K562 (cell line): ENCODE results near the gene NEDD4L. TPM values are rescaled to one million over a fixed set of nuclear protein-coding genes. Genes with fewer than 3 reads are reported as not detected.

Experiments
- ATAC-seq: fragments of 200-7000 bp; cut with Tn5 transposase; 3 replicates; pipeline ENCODE4 v1.9.1; 2020; ENCODE audit warnings: moderate library complexity
- BruUV-seq: library from RNA; stranded (reverse); fragments of 400-500 nt; replicated peaks from 2 replicates; lab custom pipeline; 2021; lab: Mats Ljungman, UMichigan
- CTCF ChIA-PET: fragments of 300-600 bp; formaldehyde crosslinking; extraction: SDS; loops from one replicate; lab custom pipeline; 2021; ENCODE audit warnings: low intra/inter-chr PET ratio; lab: Yijun Ruan, JAX
- POLR2A ChIA-PET: fragments of 300-600, 350-650 bp; sonication (Branson Sonifier 250); formaldehyde crosslinking; extraction: SDS; loops from one replicate; lab custom pipeline; 2021; ENCODE audit warnings: antibody characterized with exemption, inconsistent platforms; lab: Yijun Ruan, JAX
- DNase-seq, 4 experiments: peaks; one replicate each; pipeline versions ENCODE4 v3.0.0 to v3.0.0-alpha.2; 2011 to 2018; ENCODE audit warnings: low spot score in 3 of 4, mixed read lengths in 3 of 4; ENCODE audit errors: extremely low read depth in 1 of 4
- FAIRE-seq: peaks from 2 replicates; lab custom pipeline; 2011; peaks lifted over from hg19 to GRCh38; lab: Jason Lieb, UNC
- H2AFZ ChIP-seq: 2 replicates; pipeline ENCODE4 v1.6.0; 2011; ENCODE audit warnings: low read depth, low read length, control low read depth, inconsistent platforms
- H3K27ac ChIP-seq: fragments of 200-600 bp; 3 replicates; pipeline ENCODE4 v1.8.0; 2011; ENCODE audit warnings: low read depth, mild to moderate bottlenecking, control low read depth, inconsistent platforms, low read length, moderate library complexity, mixed read lengths; ENCODE audit errors: extremely low read depth
- H3K27me3 ChIP-seq, 2 experiments: fragments of 300-600 bp in 1 of 2; 2 replicates in 1 of 2; 3 replicates in 1 of 2; pipeline versions ENCODE4 v1.6.0 to v1.8.0; 2011; ENCODE audit warnings: inconsistent platforms in 2 of 2, low read length in 2 of 2, mild to moderate bottlenecking in 1 of 2, mixed read lengths in 1 of 2, moderate library complexity in 1 of 2; ENCODE audit not compliant: control insufficient read depth in 2 of 2, insufficient read depth in 2 of 2
- H3K36me3 ChIP-seq: fragments of 300-600 bp; 3 replicates; pipeline ENCODE4 v1.8.0; 2011; ENCODE audit warnings: mild to moderate bottlenecking, low read length, inconsistent platforms; ENCODE audit not compliant: control insufficient read depth, insufficient read depth
- H3K4me1 ChIP-seq, 2 experiments: fragments of 200-600 bp in 1 of 2; replicated peaks in 1 of 2; 2 replicates in 1 of 2; 3 replicates in 1 of 2; pipeline versions ENCODE4 v1.5.1 to v1.8.0; 2011; ENCODE audit warnings: inconsistent platforms in 2 of 2, low read length in 2 of 2, mild to moderate bottlenecking in 1 of 2, mixed read lengths in 1 of 2, moderate library complexity in 1 of 2; ENCODE audit not compliant: control insufficient read depth in 2 of 2, insufficient read depth in 2 of 2
- H3K4me2 ChIP-seq: 2 replicates; pipeline ENCODE4 v1.6.1; 2011; ENCODE audit warnings: low read length, control low read depth, inconsistent platforms, mixed read lengths; ENCODE audit not compliant: insufficient read depth
- H3K4me3 ChIP-seq: fragments of 200-600 bp; sonication (generic), shearing (Covaris generic); 2 replicates; pipeline ENCODE4 v1.5.1; 2016; ENCODE audit warnings: control low read depth, inconsistent platforms
- H3K79me2 ChIP-seq: fragments of 200-600 bp; 3 replicates; pipeline ENCODE4 v1.8.0; 2011; ENCODE audit warnings: low read length, inconsistent platforms; ENCODE audit not compliant: control insufficient read depth, insufficient read depth
- H3K9ac ChIP-seq, 2 experiments: 2 replicates each; pipeline versions ENCODE4 v1.6.0 to v1.6.1; 2011; ENCODE audit warnings: low read depth in 2 of 2, low read length in 2 of 2, control low read depth in 1 of 2, inconsistent platforms in 1 of 2, mild to moderate bottlenecking in 1 of 2, mixed read lengths in 1 of 2; ENCODE audit not compliant: insufficient read depth in 1 of 2
- H3K9me1 ChIP-seq: one replicate; pipeline ENCODE4 v1.6.0; 2011; ENCODE audit warnings: inconsistent platforms, mild to moderate bottlenecking, low read length, moderate library complexity; ENCODE audit not compliant: control insufficient read depth, insufficient read depth
- H3K9me3 ChIP-seq: replicated peaks from 2 replicates; pipeline ENCODE4 v1.5.1; 2011; ENCODE audit warnings: low read depth, low read length, inconsistent platforms; ENCODE audit not compliant: control insufficient read depth, insufficient read depth
- H4K20me1 ChIP-seq: replicated peaks from 2 replicates; pipeline ENCODE4 v1.6.1; 2011; ENCODE audit warnings: low read length, inconsistent platforms, mixed read lengths; ENCODE audit not compliant: control insufficient read depth, insufficient read depth
- BCOR ChIP-seq: fragments of 450-650 bp; IDR thresholded peaks from 2 replicates; pipeline ENCODE4 v1.6.1; 2016
- HDGF ChIP-seq: fragments of 450-650 bp; IDR thresholded peaks from 2 replicates; pipeline ENCODE4 v1.6.1; 2016
- MAZ ChIP-seq, 2 experiments: fragments of 450-650 bp in 1 of 2; sonication (generic) in 1 of 2; formaldehyde crosslinking; IDR thresholded peaks in 1 of 2; conservative IDR thresholded peaks in 1 of 2; 2 replicates each; pipeline versions ENCODE4 v1.4.0 to v1.5.0; 2020; ENCODE audit warnings: mild to moderate bottlenecking in 1 of 2, missing genetic modification reagents in 1 of 2
- POLR2A ChIP-seq: fragments of 450-650 bp; conservative IDR thresholded peaks from 2 replicates; pipeline ENCODE4 v1.6.1; 2016
- RAD51 ChIP-seq: fragments of 450-650 bp; IDR thresholded peaks from 2 replicates; pipeline ENCODE4 v1.7.1; 2016; ENCODE audit warnings: low read depth, mild to moderate bottlenecking, borderline replicate concordance
- SNIP1 ChIP-seq: fragments of 450-650 bp; IDR thresholded peaks from 2 replicates; pipeline ENCODE4 v1.7.1; 2017; ENCODE audit warnings: low read depth, mild to moderate bottlenecking
- TSC22D4 ChIP-seq: fragments of 450-650 bp; IDR thresholded peaks from 2 replicates; pipeline ENCODE4 v1.6.1; 2016; ENCODE audit warnings: missing genetic modification characterization, missing biosample characterization, control low read depth
- ZNF239 ChIP-seq: fragments of 250-450 bp; sonication (Bioruptor Pico); IDR thresholded peaks from 2 replicates; pipeline ENCODE4 v1.4.0; 2020; ENCODE audit warnings: mild to moderate bottlenecking
- WGBS: fragments of 100-300 bp; shearing (Covaris generic); methylation state at CpG from one replicate; pipeline ENCODE4 v1.1.6; 2016; ENCODE audit warnings: low coverage, mixed read lengths; ENCODE audit not compliant: insufficient coverage; ENCODE audit errors: missing lambda C conversion rate; 5-methylcytosine and 5-hydroxymethylcytosine counted together
- in situ Hi-C: fragments of 300-500 bp; cut with MboI; formaldehyde crosslinking; loops from 4 replicates; pipeline ENCODE4 v1.15.0; 2018; ENCODE audit warnings: inconsistent platforms, mixed read lengths
- intact Hi-C: fragments of 100-400 bp; cut with micrococcal nuclease; formaldehyde crosslinking; loops from 2 replicates; pipeline ENCODE4 v1.14.2; 2022
- polyA plus RNA-seq, 8 experiments: library from polyadenylated mRNA; depleted of rRNA in 4 of 8; stranded (reverse) in 5 of 8; unstranded in 3 of 8; fragments of >200 nt; fragmentation: Nextera tagmentation in 2 of 8; fragmentation: Illumina TruSeq in 1 of 8; extraction: Ambion mirVana in 2 of 8; extraction: Trizol in 1 of 8; gene quantifications; 2 replicates each; pipeline versions ENCODE4 v1.2.1 to v1.2.3, GENCODE V29; 2011 to 2014; ENCODE audit warnings: inconsistent platforms in 1 of 8, missing spikeins in 1 of 8
- total RNA-seq, 7 experiments: library from RNA; depleted of rRNA in 6 of 7; stranded (reverse); fragments of >200 nt in 6 of 7; fragmentation: Illumina TruSeq in 2 of 7; extraction: Trizol in 2 of 7; gene quantifications; 2 replicates each; pipeline versions ENCODE4 v1.2.1 to v1.2.3, GENCODE V29; 2011 to 2021; ENCODE audit warnings: low replicate concordance in 1 of 7
- TF ChIP-seq, protein P1 (sequence below), 2 experiments: fragments of 200-800 bp in 1 of 2; sonication (Bioruptor generic) in 1 of 2; sonication (generic) in 1 of 2; formaldehyde crosslinking in 1 of 2; IDR thresholded peaks in 1 of 2; conservative IDR thresholded peaks in 1 of 2; 2 replicates each; pipeline versions ENCODE4 v1.5.0 to v1.6.1; 2016 to 2020; ENCODE audit warnings: missing compliant biosample characterization in 1 of 2, missing genetic modification characterization in 1 of 2, missing genetic modification reagents in 1 of 2
- TF ChIP-seq, protein P2 (sequence below): sonication (generic); formaldehyde crosslinking; IDR thresholded peaks from 2 replicates; pipeline ENCODE4 v1.8.1; 2023; ENCODE audit warnings: missing genetic modification reagents, mild to moderate bottlenecking, borderline replicate concordance
- TF ChIP-seq, protein P3 (sequence below): fragments of 450-650 bp; formaldehyde crosslinking; IDR thresholded peaks from 2 replicates; pipeline ENCODE4 v1.4.0; 2020; ENCODE audit warnings: mild to moderate bottlenecking, mixed read lengths

NEDD4L gene
- total and polyA plus RNA-seq, 9 of the 15 experiments (the other 6 are each of a cell fraction or from before 2014, with no cell fraction given), result 8.1 to 33.4 (median 19.9) TPM

DNA sequence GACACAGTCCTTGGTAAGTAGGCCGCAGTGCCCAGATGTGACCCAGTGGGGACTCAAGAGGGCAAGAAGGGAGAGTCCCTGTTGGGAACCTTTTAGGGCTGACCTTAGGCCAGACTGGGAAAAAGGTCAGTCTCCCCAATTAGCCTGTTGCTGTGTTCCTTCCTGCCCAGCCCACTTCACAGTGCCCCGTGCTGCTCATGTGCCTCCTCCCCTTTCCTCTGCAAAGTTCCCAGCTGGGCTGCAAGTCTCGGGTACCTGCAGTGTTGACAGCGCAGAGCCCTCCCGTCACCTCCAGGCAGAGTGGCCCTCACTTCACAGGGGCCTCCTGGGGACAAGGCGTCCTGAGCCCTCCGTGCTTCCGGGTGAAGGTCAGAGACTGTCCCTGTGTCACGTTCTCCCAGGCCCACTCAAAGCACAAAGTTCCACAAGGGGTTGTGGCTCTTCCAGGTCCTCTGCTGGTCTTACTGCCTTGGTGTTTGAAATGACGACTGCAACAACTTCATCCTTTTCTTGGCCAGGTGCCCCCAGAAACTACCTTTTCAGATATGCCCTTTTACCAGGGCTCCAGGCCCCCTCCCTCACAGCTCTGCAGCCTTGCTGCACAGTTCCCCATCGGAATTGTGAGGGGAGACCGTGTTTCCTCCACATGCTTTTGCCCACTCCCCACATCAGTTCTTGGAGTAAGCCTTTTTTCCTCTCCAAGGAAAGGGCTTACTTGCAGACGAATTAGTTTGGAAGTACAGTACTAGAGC is 359.1 kb downstream of the NEDD4L start (continued):
- TF ChIP-seq, protein P1, sequence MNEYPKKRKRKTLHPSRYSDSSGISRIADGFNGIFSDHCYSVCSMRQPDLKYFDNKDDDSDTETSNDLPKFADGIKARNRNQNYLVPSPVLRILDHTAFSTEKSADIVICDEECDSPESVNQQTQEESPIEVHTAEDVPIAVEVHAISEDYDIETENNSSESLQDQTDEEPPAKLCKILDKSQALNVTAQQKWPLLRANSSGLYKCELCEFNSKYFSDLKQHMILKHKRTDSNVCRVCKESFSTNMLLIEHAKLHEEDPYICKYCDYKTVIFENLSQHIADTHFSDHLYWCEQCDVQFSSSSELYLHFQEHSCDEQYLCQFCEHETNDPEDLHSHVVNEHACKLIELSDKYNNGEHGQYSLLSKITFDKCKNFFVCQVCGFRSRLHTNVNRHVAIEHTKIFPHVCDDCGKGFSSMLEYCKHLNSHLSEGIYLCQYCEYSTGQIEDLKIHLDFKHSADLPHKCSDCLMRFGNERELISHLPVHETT (CRISPR knock-in tag; conservative IDR thresholded peaks at IDR 0.05 in 1 of 2, IDR thresholded peaks at IDR 0.05 in 1 of 2), result no peak
- no peak for TF ChIP-seq ZNF239 (CRISPR knock-in tag)

DNA sequence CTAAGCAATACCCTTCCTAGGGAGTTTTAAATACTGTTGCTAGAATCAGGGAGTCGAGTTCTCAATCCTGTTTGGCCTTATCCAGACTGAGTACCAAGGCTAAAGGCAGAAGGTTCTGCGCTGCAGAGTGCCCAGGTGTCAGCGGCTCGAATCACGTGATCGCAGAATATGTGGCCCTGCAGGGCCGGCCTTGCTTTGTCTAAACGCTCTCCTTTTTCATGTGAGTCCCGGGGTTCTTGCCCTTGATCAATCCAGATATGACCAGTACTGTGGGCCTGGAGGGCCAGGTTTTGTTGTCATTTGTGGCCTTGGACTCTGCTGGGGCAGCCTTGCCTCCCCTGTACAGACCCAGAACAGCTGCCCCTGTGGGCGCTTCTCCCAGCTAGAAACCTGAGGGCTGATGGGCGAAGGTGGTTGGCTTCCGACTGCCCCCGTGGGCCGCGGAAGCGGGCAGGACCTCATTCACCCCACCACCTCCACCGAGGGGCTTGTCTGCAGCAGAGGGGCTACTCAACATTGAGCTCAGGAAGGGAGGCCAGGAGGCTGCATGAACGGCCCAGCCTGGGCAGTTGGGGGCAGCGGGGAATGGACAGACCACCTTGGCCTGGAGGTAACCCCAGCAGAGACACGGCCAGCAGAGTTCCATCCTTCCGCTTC is 359.9 kb downstream of the NEDD4L start:
- no peaks in the 10 kb centered on the region for H3K4me1 ChIP-seq
- intact Hi-C loops (no loop called here), in situ Hi-C loops (no loop called here)
- BruUV-seq, result no TSS peak
- DNase-seq, result no peak
- no peaks in the 10 kb centered on the region for H3K36me3 ChIP-seq
- H2AFZ ChIP-seq, result no peak overlapping the region
- FAIRE-seq, result no peak
- peaks cover 10 to 23% of the 10 kb centered on the region in 2 experiments; a peak in 4 of 5 replicates for H3K27me3 ChIP-seq
- H3K4me2 ChIP-seq, result no peak overlapping the region
- ATAC-seq, result no peak
- no peaks in the 10 kb centered on the region for H3K9me1 ChIP-seq
- H3K9me3 ChIP-seq, result no peaks in the 10 kb centered on the region
- H3K27ac ChIP-seq, result no peak overlapping the region
- no peak overlapping the region for H3K4me3 ChIP-seq
- 16% methylated on average over 17 of the region's 21 CpGs for WGBS
- no peaks in the 10 kb centered on the region for H4K20me1 ChIP-seq
- ChIA-PET POLR2A (no interaction called here), CTCF (no interaction called here)
- H3K9ac ChIP-seq, result no peak overlapping the region
- no peaks in the 10 kb centered on the region for H3K79me2 ChIP-seq
- no peak for TF ChIP-seq MAZ (CRISPR knock-in tag; conservative IDR thresholded peaks at IDR 0.05 in 1 of 2, IDR thresholded peaks at IDR 0.05 in 1 of 2)
- peak; percentile 44; the same call in 1 of the 2 replicates for TF ChIP-seq RAD51
- TF ChIP-seq, protein P2, sequence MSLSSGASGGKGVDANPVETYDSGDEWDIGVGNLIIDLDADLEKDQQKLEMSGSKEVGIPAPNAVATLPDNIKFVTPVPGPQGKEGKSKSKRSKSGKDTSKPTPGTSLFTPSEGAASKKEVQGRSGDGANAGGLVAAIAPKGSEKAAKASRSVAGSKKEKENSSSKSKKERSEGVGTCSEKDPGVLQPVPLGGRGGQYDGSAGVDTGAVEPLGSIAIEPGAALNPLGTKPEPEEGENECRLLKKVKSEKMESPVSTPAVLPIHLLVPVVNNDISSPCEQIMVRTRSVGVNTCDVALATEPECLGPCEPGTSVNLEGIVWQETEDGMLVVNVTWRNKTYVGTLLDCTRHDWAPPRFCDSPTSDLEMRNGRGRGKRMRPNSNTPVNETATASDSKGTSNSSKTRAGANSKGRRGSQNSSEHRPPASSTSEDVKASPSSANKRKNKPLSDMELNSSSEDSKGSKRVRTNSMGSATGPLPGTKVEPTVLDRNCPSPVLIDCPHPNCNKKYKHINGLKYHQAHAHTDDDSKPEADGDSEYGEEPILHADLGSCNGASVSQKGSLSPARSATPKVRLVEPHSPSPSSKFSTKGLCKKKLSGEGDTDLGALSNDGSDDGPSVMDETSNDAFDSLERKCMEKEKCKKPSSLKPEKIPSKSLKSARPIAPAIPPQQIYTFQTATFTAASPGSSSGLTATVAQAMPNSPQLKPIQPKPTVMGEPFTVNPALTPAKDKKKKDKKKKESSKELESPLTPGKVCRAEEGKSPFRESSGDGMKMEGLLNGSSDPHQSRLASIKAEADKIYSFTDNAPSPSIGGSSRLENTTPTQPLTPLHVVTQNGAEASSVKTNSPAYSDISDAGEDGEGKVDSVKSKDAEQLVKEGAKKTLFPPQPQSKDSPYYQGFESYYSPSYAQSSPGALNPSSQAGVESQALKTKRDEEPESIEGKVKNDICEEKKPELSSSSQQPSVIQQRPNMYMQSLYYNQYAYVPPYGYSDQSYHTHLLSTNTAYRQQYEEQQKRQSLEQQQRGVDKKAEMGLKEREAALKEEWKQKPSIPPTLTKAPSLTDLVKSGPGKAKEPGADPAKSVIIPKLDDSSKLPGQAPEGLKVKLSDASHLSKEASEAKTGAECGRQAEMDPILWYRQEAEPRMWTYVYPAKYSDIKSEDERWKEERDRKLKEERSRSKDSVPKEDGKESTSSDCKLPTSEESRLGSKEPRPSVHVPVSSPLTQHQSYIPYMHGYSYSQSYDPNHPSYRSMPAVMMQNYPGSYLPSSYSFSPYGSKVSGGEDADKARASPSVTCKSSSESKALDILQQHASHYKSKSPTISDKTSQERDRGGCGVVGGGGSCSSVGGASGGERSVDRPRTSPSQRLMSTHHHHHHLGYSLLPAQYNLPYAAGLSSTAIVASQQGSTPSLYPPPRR, result no peak
- no peak for TF ChIP-seq BCOR
- no peak for TF ChIP-seq HDGF
- TF ChIP-seq, protein P3, sequence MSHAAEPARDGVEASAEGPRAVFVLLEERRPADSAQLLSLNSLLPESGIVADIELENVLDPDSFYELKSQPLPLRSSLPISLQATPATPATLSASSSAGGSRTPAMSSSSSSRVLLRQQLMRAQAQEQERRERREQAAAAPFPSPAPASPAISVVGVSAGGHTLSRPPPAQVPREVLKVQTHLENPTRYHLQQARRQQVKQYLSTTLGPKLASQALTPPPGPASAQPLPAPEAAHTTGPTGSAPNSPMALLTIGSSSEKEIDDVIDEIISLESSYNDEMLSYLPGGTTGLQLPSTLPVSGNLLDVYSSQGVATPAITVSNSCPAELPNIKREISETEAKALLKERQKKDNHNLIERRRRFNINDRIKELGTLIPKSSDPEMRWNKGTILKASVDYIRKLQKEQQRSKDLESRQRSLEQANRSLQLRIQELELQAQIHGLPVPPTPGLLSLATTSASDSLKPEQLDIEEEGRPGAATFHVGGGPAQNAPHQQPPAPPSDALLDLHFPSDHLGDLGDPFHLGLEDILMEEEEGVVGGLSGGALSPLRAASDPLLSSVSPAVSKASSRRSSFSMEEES (CRISPR knock-in tag), result peak; percentile 63
- TF ChIP-seq POLR2A, result no peak
- TF ChIP-seq TSC22D4 (tag), result no peak
- TF ChIP-seq SNIP1, result no peak
